ENCODE results near the gene SOX13. TPM values are rescaled to one million over a fixed set of nuclear protein-coding genes. Genes with fewer than 3 reads are reported as not detected.

The SOX13 gene
- total and polyA plus RNA-seq, 9 of the 15 experiments (the other 6 are each of a cell fraction or from before 2014, with no cell fraction given), result 0.03 to 0.35 (median 0.06) TPM; not detected in 5

DNA sequence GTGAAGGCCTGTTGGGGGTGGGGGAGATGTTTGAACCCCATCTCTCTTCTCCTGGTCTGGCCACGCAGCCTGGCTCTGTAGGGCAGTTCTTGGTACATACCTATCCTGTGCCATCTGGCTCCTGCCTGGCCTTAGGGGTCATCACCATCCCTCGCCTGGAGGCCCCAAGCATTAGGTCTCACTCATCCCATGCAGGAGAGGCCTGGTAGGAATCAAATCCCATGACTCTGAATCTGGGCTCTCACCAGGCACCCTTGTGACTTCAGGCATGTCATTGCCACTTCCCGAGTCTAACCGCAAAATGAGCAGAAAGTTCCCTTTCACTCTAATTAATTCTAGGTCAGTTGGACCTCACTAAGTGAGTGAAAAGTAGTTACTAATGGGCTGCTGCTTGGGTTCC, 41.7 kb downstream of the SOX13 start:
- ChIA-PET POLR2A (interaction anchor here (0.6 kb wide), 1 partner anchor 248 kb away, joined by 3 read pairs; no protein-coding TSS in a partner anchor), CTCF (ENCODE audit: low intra/inter-chr PET ratio) (no interaction called here)
- no peak for FAIRE-seq

DNA sequence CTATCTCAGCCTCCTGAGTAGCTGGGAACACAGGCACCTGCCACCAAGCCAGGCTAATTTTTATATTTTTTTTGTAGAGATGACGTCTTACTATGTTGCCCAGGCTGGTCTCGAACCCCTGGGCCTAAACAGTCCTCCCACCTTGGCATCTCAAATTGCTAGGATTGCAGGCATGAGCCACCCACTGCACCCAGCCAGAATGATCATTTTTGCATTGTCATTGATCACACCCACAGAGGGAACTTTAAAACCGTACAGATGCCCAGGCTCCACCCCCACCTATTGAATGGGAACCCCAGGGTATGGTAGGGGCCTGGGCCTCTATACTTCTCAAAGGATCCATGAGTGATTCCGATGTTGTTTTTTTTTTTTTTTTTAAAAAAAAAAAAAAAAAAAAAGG, 42.2 kb downstream of the SOX13 start:
- H3K36me3 ChIP-seq (ENCODE audit: control insufficient read depth, insufficient read depth, low read length), result no peaks in the 10 kb centered on the region
- no peak for FAIRE-seq
- H3K27ac ChIP-seq (ENCODE audit: extremely low read depth, low read depth, low read length), result no peak overlapping the region
- no peak for DNase-seq (ENCODE audit: extremely low read depth in 1 of 4, low spot score in 3 of 4)
- H3K4me1 ChIP-seq (replicated peaks in 1 of 2; ENCODE audit: control insufficient read depth in 2 of 2, insufficient read depth in 2 of 2, low read length in 2 of 2), result 0 out of 5 replicates have a peak, but pooled peaks cover 0 to 2% of the 10 kb centered on the region in 2 experiments
- WGBS (ENCODE audit: insufficient coverage, low coverage, missing lambda C conversion rate), result 7% methylated on average over 4 of the region's 4 CpGs
- H3K9me1 ChIP-seq (ENCODE audit: control insufficient read depth, insufficient read depth, low read length), result no peaks in the 10 kb centered on the region
- no peak overlapping the region for H3K4me2 ChIP-seq (ENCODE audit: insufficient read depth, low read length)
- H3K9me3 ChIP-seq (replicated peaks; ENCODE audit: control insufficient read depth, insufficient read depth, low read depth, low read length), result no peaks in the 10 kb centered on the region
- H3K9ac ChIP-seq (ENCODE audit: insufficient read depth in 1 of 2, low read depth in 2 of 2, low read length in 2 of 2), result no peak overlapping the region
- in situ Hi-C loops (cut with MboI) (no loop called here), intact Hi-C loops (cut with micrococcal nuclease) (no loop called here)
- peaks cover 8% of the 10 kb centered on the region; the same call in 1 of the 2 replicates for H4K20me1 ChIP-seq (replicated peaks; ENCODE audit: control insufficient read depth, insufficient read depth, low read length)
- peaks cover 9 to 61% of the 10 kb centered on the region in 2 experiments; a peak in 4 of 5 replicates for H3K27me3 ChIP-seq (ENCODE audit: control insufficient read depth in 2 of 2, insufficient read depth in 2 of 2, low read length in 2 of 2)
- CTCF ChIA-PET (ENCODE audit: low intra/inter-chr PET ratio), result no interaction called here
- ATAC-seq, result no peak
- no TSS peak for BruUV-seq (replicated peaks)
- no peak overlapping the region for H3K4me3 ChIP-seq
- no peak overlapping the region for H2AFZ ChIP-seq (ENCODE audit: low read depth, low read length)
- POLR2A ChIA-PET, result interaction anchor here (1.7 kb wide), 1 partner anchor 14 kb away, joined by 4 read pairs; no protein-coding TSS in a partner anchor
- no peaks in the 10 kb centered on the region for H3K79me2 ChIP-seq (ENCODE audit: control insufficient read depth, insufficient read depth, low read length)
- TF ChIP-seq MAFG (tag; conservative IDR thresholded peaks at IDR 0.05) (peak; percentile 54), ZNF311 (CRISPR knock-in tag; IDR thresholded peaks at IDR 0.05) (no peak), RBBP5 (IDR thresholded peaks at IDR 0.05; ENCODE audit: borderline replicate concordance, insufficient read depth, low read length, poor library complexity, severe bottlenecking) (no peak), ZNF316 (IDR thresholded peaks at IDR 0.05) (0 out of 2 replicates have a peak, but pooled peaks have one; percentile 1), NFE2 (IDR thresholded peaks at IDR 0.05; ENCODE audit: low read depth) (peak; percentile 50), TEAD4 (IDR thresholded peaks at IDR 0.05; ENCODE audit: low read length) (no peak), TEAD4 (CRISPR knock-in tag; IDR thresholded peaks at IDR 0.05; ENCODE audit: borderline replicate concordance) (no peak)
- TF ChIP-seq, protein P1, sequence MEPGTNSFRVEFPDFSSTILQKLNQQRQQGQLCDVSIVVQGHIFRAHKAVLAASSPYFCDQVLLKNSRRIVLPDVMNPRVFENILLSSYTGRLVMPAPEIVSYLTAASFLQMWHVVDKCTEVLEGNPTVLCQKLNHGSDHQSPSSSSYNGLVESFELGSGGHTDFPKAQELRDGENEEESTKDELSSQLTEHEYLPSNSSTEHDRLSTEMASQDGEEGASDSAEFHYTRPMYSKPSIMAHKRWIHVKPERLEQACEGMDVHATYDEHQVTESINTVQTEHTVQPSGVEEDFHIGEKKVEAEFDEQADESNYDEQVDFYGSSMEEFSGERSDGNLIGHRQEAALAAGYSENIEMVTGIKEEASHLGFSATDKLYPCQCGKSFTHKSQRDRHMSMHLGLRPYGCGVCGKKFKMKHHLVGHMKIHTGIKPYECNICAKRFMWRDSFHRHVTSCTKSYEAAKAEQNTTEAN (CRISPR knock-in tag; IDR thresholded peaks at IDR 0.05), result no peak

More for the DNA sequence above, 41.7 kb downstream of the SOX13 start:
- no peak overlapping the region for H2AFZ ChIP-seq (ENCODE audit: low read depth, low read length)
- no peak for ATAC-seq
- no peaks in the 10 kb centered on the region for H3K36me3 ChIP-seq (ENCODE audit: control insufficient read depth, insufficient read depth, low read length)
- TF ChIP-seq NR2C2 (CRISPR knock-in tag; IDR thresholded peaks at IDR 0.05), result no peak
- TF ChIP-seq NR2C2 (tag; IDR thresholded peaks at IDR 0.05), result peak; percentile 35; the same call in 1 of the 2 replicates
- TF ChIP-seq, protein P2, sequence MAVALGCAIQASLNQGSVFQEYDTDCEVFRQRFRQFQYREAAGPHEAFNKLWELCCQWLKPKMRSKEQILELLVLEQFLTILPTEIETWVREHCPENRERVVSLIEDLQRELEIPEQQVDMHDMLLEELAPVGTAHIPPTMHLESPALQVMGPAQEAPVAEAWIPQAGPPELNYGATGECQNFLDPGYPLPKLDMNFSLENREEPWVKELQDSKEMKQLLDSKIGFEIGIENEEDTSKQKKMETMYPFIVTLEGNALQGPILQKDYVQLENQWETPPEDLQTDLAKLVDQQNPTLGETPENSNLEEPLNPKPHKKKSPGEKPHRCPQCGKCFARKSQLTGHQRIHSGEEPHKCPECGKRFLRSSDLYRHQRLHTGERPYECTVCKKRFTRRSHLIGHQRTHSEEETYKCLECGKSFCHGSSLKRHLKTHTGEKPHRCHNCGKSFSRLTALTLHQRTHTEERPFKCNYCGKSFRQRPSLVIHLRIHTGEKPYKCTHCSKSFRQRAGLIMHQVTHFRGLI (CRISPR knock-in tag; IDR thresholded peaks at IDR 0.05), result no peak
- no peaks in the 10 kb centered on the region for H3K9me1 ChIP-seq (ENCODE audit: control insufficient read depth, insufficient read depth, low read length)
- H3K4me3 ChIP-seq, result no peak overlapping the region
- H3K27me3 ChIP-seq (ENCODE audit: control insufficient read depth in 2 of 2, insufficient read depth in 2 of 2, low read length in 2 of 2), result peaks cover 9 to 56% of the 10 kb centered on the region in 2 experiments; a peak in 4 of 5 replicates
- H3K4me2 ChIP-seq (ENCODE audit: insufficient read depth, low read length), result no peak overlapping the region
- WGBS (ENCODE audit: insufficient coverage, low coverage, missing lambda C conversion rate), result 3% methylated on average over 4 of the region's 4 CpGs
- no TSS peak for BruUV-seq (replicated peaks)
- H4K20me1 ChIP-seq (replicated peaks; ENCODE audit: control insufficient read depth, insufficient read depth, low read length), result peaks cover 8% of the 10 kb centered on the region; the same call in 1 of the 2 replicates
- intact Hi-C loops (cut with micrococcal nuclease) (no loop called here), in situ Hi-C loops (cut with MboI) (no loop called here)
- no peak overlapping the region for H3K9ac ChIP-seq (ENCODE audit: insufficient read depth in 1 of 2, low read depth in 2 of 2, low read length in 2 of 2)
- H3K9me3 ChIP-seq (replicated peaks; ENCODE audit: control insufficient read depth, insufficient read depth, low read depth, low read length), result no peaks in the 10 kb centered on the region
- DNase-seq (ENCODE audit: extremely low read depth in 1 of 4, low spot score in 3 of 4), result no peak
- H3K4me1 ChIP-seq (replicated peaks in 1 of 2; ENCODE audit: control insufficient read depth in 2 of 2, insufficient read depth in 2 of 2, low read length in 2 of 2), result 0 out of 5 replicates have a peak, but pooled peaks cover 0 to 2% of the 10 kb centered on the region in 2 experiments
- no peaks in the 10 kb centered on the region for H3K79me2 ChIP-seq (ENCODE audit: control insufficient read depth, insufficient read depth, low read length)
- H3K27ac ChIP-seq (ENCODE audit: extremely low read depth, low read depth, low read length), result no peak overlapping the region
